Measurements from ENCODE around the gene SNAI3. TPM values are rescaled to one million over a fixed set of nuclear protein-coding genes. Genes with fewer than 3 reads are reported as not detected.

SNAI3 gene
- total and polyA plus RNA-seq, 2 of the 8 experiments (the other 6 are each of a cell fraction or from before 2014, with no cell fraction given): 8.5 to 13.3 TPM

- TF ChIP-seq CHD7 (IDR thresholded peaks at IDR 0.05; ENCODE audit: insufficient replicate concordance, low read length): no peak
- TF ChIP-seq GTF2F1 (IDR thresholded peaks at IDR 0.05; ENCODE audit: borderline replicate concordance, low read depth, low read length): no peak
- no peak for TF ChIP-seq JUN (IDR thresholded peaks at IDR 0.05; ENCODE audit: low read depth, low read length)
- no peak for TF ChIP-seq BACH1 (IDR thresholded peaks at IDR 0.05; ENCODE audit: low read length)
Observed at GRCh38 chr16:88632587-88632930, 53.7 kb downstream of the SNAI3 start (continued).

Measured in H1 (cell line).